Gastroesophageal sphincter (tissue), 4 donors: Measurements from ENCODE around the gene MIER1. TPM values are rescaled to one million over a fixed set of nuclear protein-coding genes. Genes with fewer than 3 reads are reported as not detected.
"Not testable (repeated sequence)": the region's sequence is repeated elsewhere in the genome, so short reads cannot be mapped to it uniquely, and the experiment has no call there.

Experiments used
- ATAC-seq: fragments of 150-250 bp; one replicate; pipeline ENCODE4 v1.9.1; 2016; ENCODE audit warnings: mild to moderate bottlenecking, moderate library complexity
- H3K27ac ChIP-seq, 4 donors: fragments of 200-600 bp; sonication (generic) in 3 of 4; 1 replicate in 3 of 4; 2 replicates in 1 of 4; pipeline ENCODE4 v1.5.1; 2016 to 2019
- H3K27me3 ChIP-seq: fragments of 200-600 bp; sonication (generic); one replicate; pipeline ENCODE4 v1.5.1; 2019
- H3K36me3 ChIP-seq, 2 donors: fragments of 200-600 bp; sonication (generic); one replicate each; pipeline ENCODE4 v1.5.1; 2019; ENCODE audit warnings: control low read depth in 1 of 2
- H3K4me1 ChIP-seq, 3 donors: fragments of 200-600 bp; sonication (generic); 1 replicate in 2 of 3; 2 replicates in 1 of 3; pipeline ENCODE4 v1.5.1; 2016 to 2019; ENCODE audit warnings: control low read depth in 2 of 3
- H3K4me3 ChIP-seq, 2 donors: fragments of 200-600 bp; sonication (generic); one replicate each; pipeline ENCODE4 v1.5.1; 2019; ENCODE audit warnings: mild to moderate bottlenecking in 1 of 2, moderate library complexity in 1 of 2
- H3K9me3 ChIP-seq, 3 donors: fragments of 200-600 bp; sonication (generic); one replicate each; pipeline ENCODE4 v1.5.1; 2017 to 2019; ENCODE audit warnings: control low read depth in 2 of 3
- CTCF ChIP-seq, 4 experiments: fragments of 200-600 bp in 2 of 4; fragments of 450-650 bp in 2 of 4; sonication (generic) in 1 of 4; IDR thresholded peaks; one replicate each; pipeline ENCODE4 v1.5.1; 2017 to 2019; ENCODE audit warnings: antibody characterized with exemption in 4 of 4, mild to moderate bottlenecking in 2 of 4, moderate library complexity in 2 of 4
- EP300 ChIP-seq: sonication (generic); formaldehyde crosslinking; IDR thresholded peaks from one replicate; pipeline ENCODE4 v1.6.1; 2017; ENCODE audit warnings: antibody characterized with exemption, mild to moderate bottlenecking
- POLR2A ChIP-seq, 2 donors: fragments of 450-650 bp; IDR thresholded peaks; one replicate each; pipeline ENCODE4 v1.6.1; 2017; ENCODE audit warnings: antibody characterized with exemption in 2 of 2, mild to moderate bottlenecking in 2 of 2, moderate library complexity in 1 of 2
- POLR2AphosphoS5 ChIP-seq: sonication (generic); formaldehyde crosslinking; IDR thresholded peaks from one replicate; pipeline ENCODE4 v1.6.1; 2017; ENCODE audit warnings: antibody characterized with exemption
- WGBS, 2 donors: methylation state at CpG; one replicate each; pipeline ENCODE4 v1.1.5; 2018; ENCODE audit warnings: low coverage in 1 of 2; 5-methylcytosine and 5-hydroxymethylcytosine counted together
- total RNA-seq, 4 donors: library from RNA; depleted of rRNA; stranded (reverse); fragments of >200 nt; gene quantifications; one replicate each; pipeline ENCODE4 v1.1.0, GENCODE V29; 2016

The MIER1 gene
- total RNA-seq, 4 donors from 2014 or later = 53.2 to 65.6 (median 57.6) TPM

GRCh38 chr1:66954208-66954607 is 29.4 kb downstream of the MIER1 start:
- WGBS, 2 donors = 90 to 92% methylated on average over 4 of the region's 4 CpGs
- ATAC-seq = no peak

GRCh38 chr1:66957938-66958337 is 33.1 kb downstream of the MIER1 start:
- H3K4me3 ChIP-seq = no peak overlapping the region
- 80 to 100% methylated on average over 3 of the region's 3 CpGs for WGBS, 2 donors
- TF ChIP-seq CTCF (IDR thresholded peaks at IDR 0.05) (no peak), EP300 (no peak), POLR2AphosphoS5 (no peak), POLR2A (IDR thresholded peaks at IDR 0.05) (no peak)
- H3K27me3 ChIP-seq = no peaks in the 10 kb centered on the region
- no peak for ATAC-seq
- no peak overlapping the region for H3K27ac ChIP-seq
- no peaks in the 10 kb centered on the region for H3K4me1 ChIP-seq
- peaks cover 3 to 92% of the 10 kb centered on the region in 2 donors for H3K36me3 ChIP-seq
- no peaks in the 10 kb centered on the region for H3K9me3 ChIP-seq

More at GRCh38 chr1:66954208-66954607, 29.4 kb downstream of the MIER1 start:
- Histone ChIP-seq H3K36me3 (peaks cover 0 to 89% of the 10 kb centered on the region in 2 donors), H3K4me3 (no peak overlapping the region), H3K9me3 (no peaks in the 10 kb centered on the region), H3K27me3 (no peaks in the 10 kb centered on the region), H3K4me1 (peaks cover 0 to 12% (median 0%) of the 10 kb centered on the region in 3 donors), H3K27ac (no peak overlapping the region)
- no peak for TF ChIP-seq POLR2A (IDR thresholded peaks at IDR 0.05)
- no peak for TF ChIP-seq EP300
- no peak for TF ChIP-seq POLR2AphosphoS5
- no peak for TF ChIP-seq CTCF (IDR thresholded peaks at IDR 0.05)

DNA sequence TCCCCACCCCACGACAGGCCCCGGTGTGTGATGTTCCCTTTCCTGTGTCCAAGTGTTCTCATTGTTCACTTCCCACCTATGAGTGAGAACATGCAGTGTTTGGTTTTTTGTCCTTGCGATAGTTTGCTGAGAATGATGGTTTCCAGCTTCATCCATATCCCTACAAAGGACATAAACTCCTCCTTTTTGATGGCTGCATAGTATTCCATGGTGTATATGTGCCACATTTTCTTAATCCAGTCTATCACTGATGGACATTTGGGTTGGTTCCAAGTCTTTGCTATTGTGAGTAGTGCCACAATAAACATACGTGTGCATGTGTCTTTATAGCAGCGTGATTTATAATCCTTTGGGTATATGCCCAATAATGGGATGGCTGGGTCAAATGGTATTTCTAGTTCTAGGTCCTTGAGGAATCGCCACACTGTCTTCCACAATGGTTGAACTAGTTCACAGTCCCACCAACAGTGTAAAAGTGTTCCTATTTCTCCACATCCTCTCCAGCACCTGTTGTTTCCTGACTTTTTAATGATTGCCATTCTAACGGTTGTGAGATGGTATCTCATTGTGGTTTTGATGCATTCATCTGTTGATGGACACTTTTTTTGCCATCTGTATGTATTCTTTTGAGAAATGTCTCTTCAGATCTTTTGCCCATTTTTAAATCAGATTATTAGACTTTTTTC is 41.5 kb downstream of the MIER1 start:
- not testable (repeated sequence) for ATAC-seq, H3K4me1 ChIP-seq, H3K27ac ChIP-seq, H3K27me3 ChIP-seq, H3K9me3 ChIP-seq, H3K4me3 ChIP-seq
- 83 to 91% methylated on average over 4 to 6 of the region's 7 CpGs for WGBS, 2 donors
- peaks cover 3 to 87% of the 10 kb centered on the region in 2 donors for H3K36me3 ChIP-seq

DNA sequence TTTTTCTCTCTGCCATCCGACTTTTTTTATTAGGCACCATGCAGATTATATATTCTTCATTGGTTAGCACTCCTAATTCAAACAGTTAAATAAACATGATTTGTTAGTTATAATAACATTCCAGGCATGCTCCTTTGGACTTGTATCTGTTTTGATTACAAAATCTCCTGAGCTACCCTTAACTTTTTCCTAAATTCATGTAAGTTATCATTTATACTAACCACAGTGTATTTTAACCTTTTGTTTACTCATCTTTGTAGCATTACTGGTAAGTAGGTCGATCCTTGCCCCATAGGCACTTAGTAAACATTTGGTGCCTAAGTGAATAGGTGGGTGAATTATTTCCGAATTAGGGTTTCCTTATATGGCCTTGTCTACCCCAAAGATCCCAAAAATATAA is 43.8 kb downstream of the MIER1 start:
- Histone ChIP-seq H3K27ac (no peak overlapping the region), H3K4me3 (no peak overlapping the region), H3K9me3 (no peaks in the 10 kb centered on the region), H3K4me1 (peaks cover 0 to 7% (median 0%) of the 10 kb centered on the region in 3 donors), H3K27me3 (no peaks in the 10 kb centered on the region), H3K36me3 (peaks cover 3 to 84% of the 10 kb centered on the region in 2 donors)
- no peak for TF ChIP-seq CTCF (IDR thresholded peaks at IDR 0.05)
- TF ChIP-seq POLR2AphosphoS5 = no peak
- no peak for TF ChIP-seq POLR2A (IDR thresholded peaks at IDR 0.05)
- TF ChIP-seq EP300 = no peak
- WGBS, 2 donors = 26 to 68% methylated on average over 3 of the region's 3 CpGs
- ATAC-seq = no peak

GRCh38 chr1:66978201-66978600 is 53.4 kb downstream of the MIER1 start:
- Histone ChIP-seq H3K4me3 (no peak overlapping the region), H3K4me1 (peaks cover 0 to 12% (median 4%) of the 10 kb centered on the region in 3 donors), H3K27me3 (no peaks in the 10 kb centered on the region), H3K27ac (no peak overlapping the region), H3K36me3 (peaks cover 8 to 71% of the 10 kb centered on the region in 2 donors), H3K9me3 (no peaks in the 10 kb centered on the region)
- no peak for ATAC-seq
- no peak for TF ChIP-seq POLR2AphosphoS5
- TF ChIP-seq EP300 = no peak
- no peak for TF ChIP-seq CTCF (IDR thresholded peaks at IDR 0.05)
- no peak for TF ChIP-seq POLR2A (IDR thresholded peaks at IDR 0.05)

DNA sequence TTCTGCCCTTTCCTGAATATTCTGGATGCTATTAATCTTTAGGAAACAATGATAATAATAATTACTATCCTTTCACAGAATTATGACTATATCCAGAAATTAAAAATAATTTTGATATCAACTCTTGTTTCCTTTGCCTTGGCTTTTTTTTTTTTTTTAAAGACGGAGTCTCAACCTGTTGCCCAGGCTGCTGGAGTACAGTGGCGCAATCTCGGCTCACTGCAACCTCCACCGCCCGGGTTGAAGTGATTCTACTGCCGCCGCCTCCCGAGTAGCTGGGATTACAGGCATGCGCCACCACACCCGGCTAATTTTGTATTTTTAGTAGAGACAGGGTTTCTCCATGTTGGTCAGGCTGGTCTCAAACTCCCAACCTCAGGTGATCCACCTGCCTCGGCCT is 54.8 kb downstream of the MIER1 start:
- H3K4me3 ChIP-seq, H3K27me3 ChIP-seq, H3K9me3 ChIP-seq, ATAC-seq, H3K27ac ChIP-seq: not testable (repeated sequence)
- WGBS, 2 donors = 98% methylated on average over 7 to 11 of the region's 11 CpGs
- Histone ChIP-seq H3K4me1 (peaks cover 0 to 12% (median 4%) of the 10 kb centered on the region in 3 donors), H3K36me3 (peaks cover 8 to 85% of the 10 kb centered on the region in 2 donors)
